ENCODE measurements around the gene MDH1. TPM values are rescaled to one million over a fixed set of nuclear protein-coding genes. Genes with fewer than 3 reads are reported as not detected.
"Not testable (repeated sequence)": the region's sequence is repeated elsewhere in the genome, so short reads cannot be mapped to it uniquely, and the experiment has no call there.

MDH1 gene
- 65.4 TPM for total RNA-seq

DNA sequence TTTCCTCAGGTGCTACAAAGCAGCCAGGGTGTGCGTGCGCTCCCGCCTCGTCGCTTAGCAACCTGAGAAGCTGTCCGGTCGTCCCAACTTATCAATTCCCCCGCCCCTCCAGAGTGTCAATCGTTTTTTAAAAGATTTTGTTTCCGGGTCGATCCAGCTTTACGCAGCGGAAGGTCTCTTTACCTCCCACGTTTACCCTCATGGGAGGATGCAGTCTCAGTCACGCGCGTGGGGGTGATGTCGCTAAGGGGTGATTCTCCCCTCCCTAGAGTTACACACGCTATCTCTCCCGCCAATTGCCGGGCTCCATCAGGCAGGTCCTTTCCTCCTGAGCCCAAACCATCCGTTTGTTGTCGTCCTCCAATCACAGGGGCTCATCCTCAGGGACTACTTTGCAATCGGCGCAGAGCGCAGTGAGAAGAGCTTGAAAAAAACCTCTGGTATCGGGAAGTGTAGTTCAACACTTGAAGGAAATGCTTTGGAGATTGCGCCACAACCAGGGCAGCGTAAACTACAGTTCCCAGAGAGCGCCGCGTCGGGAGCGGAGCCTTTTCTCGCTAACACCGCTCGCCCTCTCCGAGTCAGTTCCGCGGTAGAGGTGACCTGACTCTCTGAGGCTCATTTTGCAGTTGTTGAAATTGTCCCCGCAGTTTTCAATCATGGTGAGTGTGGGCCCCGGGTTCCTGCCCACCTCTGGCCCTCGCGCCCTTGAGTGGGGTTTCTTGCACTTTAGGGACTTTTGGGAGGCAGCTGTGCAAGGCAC lies at the start of gene MDH1, which contains the start of gene WDPCP:
TSS of gene MDH1 (plus strand) at position 579 of the 763 bp plus-strand sequence. CDS start at position 660, 81 bp downstream.
TSS of gene WDPCP (minus strand) at position 93 of the 763 bp plus-strand sequence. CDS start 206 bp downstream, outside the sequence.
- DNase-seq (ENCODE audit: low read depth in 2 of 3, low spot score in 2 of 3): peak; percentile 88 to 99 (median 98)

- DNase-seq (ENCODE audit: low read depth in 2 of 3, low spot score in 2 of 3): no peak
Observed at GRCh38 chr2:63539416-63540162, 49.2 kb upstream of the MDH1 start.

DNA sequence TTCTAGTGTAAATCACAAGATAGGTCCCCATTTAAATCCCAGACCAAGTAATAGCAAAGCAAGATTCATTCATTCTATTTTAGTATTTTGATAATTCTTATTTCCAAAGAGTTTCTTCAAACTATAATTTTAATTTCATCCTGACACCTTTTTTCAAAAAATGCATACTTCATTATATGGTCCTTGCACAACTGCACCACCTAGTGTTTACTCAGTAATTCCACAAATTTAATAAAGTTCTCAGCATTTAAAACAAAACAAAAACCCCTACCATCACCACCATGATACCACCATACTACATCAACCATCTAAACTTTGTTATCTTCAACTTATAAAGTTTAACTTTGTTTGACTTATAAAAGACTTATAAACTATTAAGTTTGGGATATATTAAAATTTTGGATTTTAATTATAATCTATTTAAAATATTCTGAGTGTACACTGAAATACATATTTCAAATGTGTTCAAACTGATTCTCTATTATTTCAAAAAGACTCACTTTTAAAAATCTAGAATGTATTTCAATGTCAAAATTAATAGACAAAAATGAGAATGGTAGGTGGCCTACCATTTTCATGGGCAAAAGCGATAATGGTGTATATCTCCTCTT lies 44.6 kb upstream of the MDH1 start:
- DNase-seq (ENCODE audit: low read depth in 2 of 3, low spot score in 2 of 3): peak in 2 of 3 donors; percentile 7 to 37

GRCh38 chr2:63545023-63545422 lies 43.7 kb upstream of the MDH1 start:
- no peak for DNase-seq (ENCODE audit: low read depth in 2 of 3, low spot score in 2 of 3)

GRCh38 chr2:63553049-63553448 lies 35.7 kb upstream of the MDH1 start:
- DNase-seq (ENCODE audit: low read depth in 2 of 3, low spot score in 2 of 3): no peak

- no peak for DNase-seq (ENCODE audit: low read depth in 2 of 3, low spot score in 2 of 3)
Observed at GRCh38 chr2:63555299-63555698, 33.5 kb upstream of the MDH1 start.

- DNase-seq (ENCODE audit: low read depth in 2 of 3, low spot score in 2 of 3): no peak
Observed at GRCh38 chr2:63555931-63556330, 32.8 kb upstream of the MDH1 start.

DNA sequence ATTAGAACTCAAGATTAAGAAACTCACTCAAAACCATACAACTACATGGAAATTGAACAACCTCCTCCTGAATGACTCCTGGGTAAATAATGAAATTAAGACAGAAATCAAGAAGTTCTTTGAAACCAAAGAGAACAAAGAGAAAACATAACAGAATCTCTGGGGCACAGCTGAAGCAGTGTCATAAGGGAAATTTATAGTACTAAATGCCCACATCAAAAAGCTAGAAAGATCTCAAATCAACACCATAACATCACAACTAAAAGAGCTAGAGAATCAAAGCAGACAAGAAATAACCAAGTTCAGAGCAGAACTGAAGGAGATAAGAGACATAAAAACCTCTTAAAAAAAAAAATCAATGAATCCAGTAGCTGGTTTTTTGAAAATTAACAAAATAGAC lies 30.9 kb upstream of the MDH1 start:
- DNase-seq (ENCODE audit: low read depth in 2 of 3, low spot score in 2 of 3): not testable (repeated sequence)

DNA sequence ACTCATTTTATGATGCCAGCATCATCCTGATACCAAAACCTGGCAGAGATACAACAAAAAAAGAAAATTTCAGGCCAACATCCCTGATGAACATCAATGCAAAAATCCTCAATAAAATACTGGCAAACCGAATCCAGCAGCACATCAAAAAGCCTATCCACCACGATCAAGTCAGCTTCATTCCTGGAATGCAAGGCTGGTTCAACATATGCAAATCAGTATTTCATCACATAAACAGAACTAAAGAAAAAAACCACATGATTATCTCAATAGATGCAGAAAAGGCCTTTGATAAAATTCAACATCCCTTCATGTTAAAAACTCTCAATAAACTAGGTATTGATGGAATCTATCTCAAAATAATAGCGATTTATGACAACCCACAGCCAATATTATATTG lies 29.8 kb upstream of the MDH1 start:
- DNase-seq (ENCODE audit: low read depth in 2 of 3, low spot score in 2 of 3): not testable (repeated sequence)

GRCh38 chr2:63562751-63563150 lies 26.0 kb upstream of the MDH1 start:
- DNase-seq (ENCODE audit: low read depth in 2 of 3, low spot score in 2 of 3): no peak

DNA sequence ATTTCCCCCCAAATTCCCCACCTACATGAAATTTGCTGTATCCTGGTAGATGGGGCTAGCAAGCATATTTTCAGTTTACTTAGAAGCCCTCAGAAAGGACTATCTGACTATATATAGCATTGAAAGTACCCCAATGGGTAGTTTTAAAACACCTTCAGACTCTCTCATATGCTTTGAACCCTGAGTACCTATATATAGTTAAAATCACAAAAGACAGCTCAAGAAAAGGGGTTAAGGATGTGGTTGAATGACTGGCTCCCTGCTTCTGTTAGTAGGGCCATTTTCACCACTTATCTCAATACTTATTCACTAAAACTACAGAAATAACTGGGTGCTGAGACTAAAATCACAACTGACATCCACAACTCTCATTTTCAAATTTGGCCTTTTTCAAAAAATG lies 19.0 kb upstream of the MDH1 start:
- DNase-seq (ENCODE audit: low read depth in 2 of 3, low spot score in 2 of 3): no peak

DNA sequence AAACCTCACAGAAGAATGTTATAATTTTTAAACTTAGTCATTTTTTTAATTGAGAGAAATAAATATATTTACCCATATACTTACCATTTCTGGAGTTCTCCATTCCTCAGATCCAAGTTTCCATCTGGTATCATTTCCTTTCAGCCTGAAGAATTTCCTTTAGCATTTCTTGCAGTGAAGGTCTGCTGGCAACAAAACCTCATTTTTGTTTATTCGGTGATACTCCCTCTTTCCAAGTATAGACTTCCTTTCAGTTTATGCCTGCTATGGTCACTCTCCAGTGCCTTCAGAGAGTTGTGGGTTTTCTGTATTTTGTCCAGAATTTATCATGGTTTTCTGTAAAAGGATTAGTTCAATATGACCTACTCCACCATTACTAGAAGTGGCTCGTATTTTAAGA lies 17.5 kb upstream of the MDH1 start:
- no peak for DNase-seq (ENCODE audit: low read depth in 2 of 3, low spot score in 2 of 3)

GRCh38 chr2:63572001-63572400 lies 16.8 kb upstream of the MDH1 start:
- no peak for DNase-seq (ENCODE audit: low read depth in 2 of 3, low spot score in 2 of 3)

DNA sequence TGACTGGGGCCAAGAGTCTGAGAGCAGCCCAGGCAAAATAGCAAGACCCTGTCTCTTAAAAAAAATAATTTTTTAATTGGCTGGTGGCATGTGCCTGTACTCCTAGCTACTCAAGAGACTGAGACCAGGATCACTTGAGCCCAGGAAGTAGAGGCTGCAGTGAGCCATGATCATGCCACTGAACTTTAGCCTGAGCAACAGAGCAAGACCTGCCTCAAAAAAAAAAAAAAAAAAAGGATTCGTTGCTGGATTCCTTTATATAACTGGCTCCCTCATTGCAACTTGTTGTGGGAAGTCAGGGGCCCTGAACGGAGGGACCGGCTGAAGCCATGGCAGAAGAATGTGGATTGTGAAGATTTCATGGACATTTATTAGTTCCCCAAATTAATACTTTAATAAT lies 15.7 kb upstream of the MDH1 start:
- not testable (repeated sequence) for DNase-seq (ENCODE audit: low read depth in 2 of 3, low spot score in 2 of 3)

- not testable (repeated sequence) for DNase-seq (ENCODE audit: low read depth in 2 of 3, low spot score in 2 of 3)
Observed at GRCh38 chr2:63573726-63574345, 14.9 kb upstream of the MDH1 start.

GRCh38 chr2:63576546-63576945 lies 12.2 kb upstream of the MDH1 start:
- DNase-seq (ENCODE audit: low read depth in 2 of 3, low spot score in 2 of 3): no peak

GRCh38 chr2:63578767-63579166 lies 10.0 kb upstream of the MDH1 start:
- DNase-seq (ENCODE audit: low read depth in 2 of 3, low spot score in 2 of 3): no peak

DNA sequence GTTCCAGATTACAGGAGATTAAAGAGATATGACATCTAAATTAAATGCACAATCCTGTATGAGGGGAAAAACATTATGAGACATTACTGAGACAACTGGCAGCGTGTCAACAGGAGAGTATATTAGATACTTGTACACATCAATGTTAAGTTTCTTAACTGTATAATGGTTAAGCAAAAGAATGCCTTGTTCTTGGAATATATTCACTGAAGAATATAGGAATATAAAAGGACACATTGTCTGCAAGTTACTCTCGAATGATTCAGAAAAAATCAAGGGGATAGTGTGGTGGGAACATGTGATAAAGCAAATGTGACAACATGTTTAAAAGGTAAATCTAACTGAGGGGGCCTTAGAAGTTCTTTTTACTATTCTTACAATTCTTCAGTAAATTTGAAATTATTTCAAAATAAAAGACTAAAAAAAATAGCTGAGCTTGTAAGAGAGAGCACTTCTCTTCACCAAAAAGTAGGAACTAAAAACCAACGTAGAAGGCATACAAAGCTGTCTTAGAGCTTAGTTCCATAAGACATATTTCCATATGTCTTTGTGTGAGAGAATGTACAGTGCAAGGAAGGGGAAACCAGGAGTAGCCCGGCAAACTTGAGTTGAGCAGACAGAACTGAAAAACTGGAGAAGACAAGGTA lies 8.0 kb upstream of the MDH1 start:
- DNase-seq (ENCODE audit: low read depth in 2 of 3, low spot score in 2 of 3): no peak

DNA sequence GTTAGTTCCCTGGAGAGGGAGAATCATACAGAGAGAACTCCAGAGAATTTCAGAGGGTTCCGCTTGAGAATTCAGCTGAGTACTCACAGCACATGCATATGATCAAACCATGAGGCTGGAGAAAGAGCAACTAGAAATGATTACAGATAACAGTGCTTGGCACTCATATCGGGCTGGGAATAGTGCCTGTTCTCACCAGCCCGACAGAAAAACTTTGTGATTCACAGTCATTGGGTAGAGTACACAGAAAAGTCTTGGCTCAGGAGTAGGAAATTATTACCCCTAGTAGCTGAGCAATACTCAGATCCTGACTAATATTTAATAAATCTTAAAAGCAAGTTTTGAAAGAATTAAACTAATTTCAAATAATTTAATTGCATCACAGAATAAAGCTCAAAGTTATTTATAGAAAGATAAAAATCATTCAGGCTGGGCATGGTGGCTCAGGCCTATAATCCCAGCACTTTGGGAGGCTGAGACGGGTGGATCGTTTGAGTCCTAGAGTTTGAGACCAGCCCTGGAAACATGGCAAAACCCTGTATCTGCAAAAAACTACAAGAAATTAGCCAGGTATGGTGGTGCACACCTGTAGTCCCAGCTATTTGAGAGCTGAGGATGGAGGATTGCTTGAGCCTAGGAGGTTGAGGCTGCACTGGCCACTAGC lies 7.3 kb upstream of the MDH1 start:
- DNase-seq (ENCODE audit: low read depth in 2 of 3, low spot score in 2 of 3): no peak

DNA sequence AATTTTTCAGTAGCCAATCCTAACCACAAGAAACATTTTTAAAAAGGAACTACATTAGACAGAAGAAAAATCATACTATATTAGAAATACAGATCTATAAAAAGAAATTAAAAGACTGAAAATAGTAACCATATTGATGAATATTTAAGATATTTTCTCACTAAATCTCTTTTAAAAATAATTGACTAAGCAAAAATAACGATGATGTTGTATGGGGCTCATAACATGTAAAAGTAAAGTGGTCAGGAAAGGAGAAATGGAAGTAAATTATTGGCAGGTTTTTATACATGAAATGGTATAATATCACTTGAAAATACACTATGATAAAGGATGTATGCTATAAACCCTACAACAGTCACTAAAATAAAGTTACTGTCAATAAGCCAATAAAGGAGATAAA lies 5.9 kb upstream of the MDH1 start:
- no peak for DNase-seq (ENCODE audit: low read depth in 2 of 3, low spot score in 2 of 3)

All from hematopoietic multipotent progenitor cell (in vitro differentiated cells).